Measurements from ENCODE around the gene TERB1. TPM values are rescaled to one million over a fixed set of nuclear protein-coding genes. Genes with fewer than 3 reads are reported as not detected.

TERB1 gene
- total and polyA plus RNA-seq, 11 donors = not detected

GRCh38 chr16:66706506-66706880 is 94.9 kb downstream of the TERB1 start:
- 38 to 57% (median 48%) methylated on average over 8 of the region's 8 CpGs for WGBS, 4 donors
- no peak for TF ChIP-seq CTCF (IDR thresholded peaks at IDR 0.05)
- no peak for TF ChIP-seq POLR2A (IDR thresholded peaks at IDR 0.05)
- Histone ChIP-seq H3K4me3 (peak overlapping the region in 4 of 12 donors; percentile 0 to 26 (median 12)), H3K27ac (peak overlapping the region in 11 of 12 donors; percentile 49 to 87 (median 69)), H3K4me1 (peaks cover 0 to 31% (median 21%) of the 10 kb centered on the region in 12 donors), H3K27me3 (no peaks in the 10 kb centered on the region), H3K9me3 (peaks cover 0 to 1% (median 0%) of the 10 kb centered on the region in 12 donors), H3K36me3 (no peaks in the 10 kb centered on the region)
- intact Hi-C loops (cut with DNase I) = no loop called here
- ATAC-seq = peak in 2 of 4 donors; percentile 9 to 23
- DNase-seq = peak in 1 of 5 donors; percentile 26

GRCh38 chr16:66705790-66706505 is 95.4 kb downstream of the TERB1 start:
- H3K4me1 ChIP-seq = peaks cover 0 to 35% (median 21%) of the 10 kb centered on the region in 12 donors
- WGBS, 4 donors = 50 to 65% (median 57%) methylated on average over 11 of the region's 11 CpGs
- peak; percentile 79 to 93 (median 87) for ATAC-seq
- H3K36me3 ChIP-seq = no peaks in the 10 kb centered on the region
- peak overlapping the region in 11 of 12 donors; percentile 49 to 87 (median 69) for H3K27ac ChIP-seq
- no peak for TF ChIP-seq POLR2A (IDR thresholded peaks at IDR 0.05)
- TF ChIP-seq CTCF (IDR thresholded peaks at IDR 0.05) = no peak
- intact Hi-C loops (cut with DNase I) = no loop called here
- peak overlapping the region in 4 of 12 donors; percentile 0 to 26 (median 12) for H3K4me3 ChIP-seq
- no peaks in the 10 kb centered on the region for H3K9me3 ChIP-seq
- no peaks in the 10 kb centered on the region for H3K27me3 ChIP-seq
- peak; percentile 73 to 81 (median 79) for DNase-seq

Other genes starting within 250 kb of the TERB1 start
- gene CKLF, start 249.0 kb downstream of the TERB1 start, total RNA-seq = 10 to 100 TPM in 2 of 9 donors, 1 to 10 TPM in 7; 4.1 to 28.9 (median 6.4) TPM
- gene CKLF, start 249.0 kb downstream of the TERB1 start, polyA plus RNA-seq = 10 to 100 TPM in 1 of 2 donors, 1 to 10 TPM in 1; 4.9 to 18.8 TPM
- 1 to 10 TPM in 5 of 9 donors, under 1 TPM in 3, not detected in 1; 0.49 to 2.4 (median 1.1) TPM for gene CMTM1, start 235.1 kb downstream of the TERB1 start, total RNA-seq
- under 1 TPM in 1 of 2 donors, not detected in 1; 0.40 TPM for gene CMTM1, start 235.1 kb downstream of the TERB1 start, polyA plus RNA-seq
- under 1 TPM in 1 of 9 donors, not detected in 8; 0.52 TPM for gene CMTM2, start 222.1 kb downstream of the TERB1 start, total RNA-seq
- gene CMTM2, start 222.1 kb downstream of the TERB1 start, polyA plus RNA-seq = not detected
- gene CMTM3, start 196.9 kb downstream of the TERB1 start, total RNA-seq = 10 to 100 TPM in 4 of 9 donors, 1 to 10 TPM in 5; 5.8 to 30.9 (median 9.6) TPM
- gene CMTM3, start 196.9 kb downstream of the TERB1 start, polyA plus RNA-seq = 10 to 100 TPM in 1 of 2 donors, 1 to 10 TPM in 1; 6.5 to 13.5 TPM
- gene CMTM4, start 104.8 kb downstream of the TERB1 start, total RNA-seq = 10 to 100 TPM in 7 of 9 donors, 1 to 10 TPM in 2; 8.1 to 22.5 (median 12.2) TPM
- gene CMTM4, start 104.8 kb downstream of the TERB1 start, polyA plus RNA-seq = 10 to 100 TPM in 1 of 2 donors, 1 to 10 TPM in 1; 4.5 to 13.8 TPM
- 100 to 1,000 TPM in 3 of 9 donors, 10 to 100 TPM in 6; 58.3 to 117 (median 88.6) TPM for gene DYNC1LI2, start 50.0 kb downstream of the TERB1 start, total RNA-seq
- 10 to 100 TPM; 38.3 to 53.2 TPM for gene DYNC1LI2, start 50.0 kb downstream of the TERB1 start, polyA plus RNA-seq
- gene NAE1, start 29.4 kb upstream of the TERB1 start, total RNA-seq = 10 to 100 TPM; 25.6 to 39.3 (median 29.6) TPM
- gene NAE1, start 29.4 kb upstream of the TERB1 start, polyA plus RNA-seq = 10 to 100 TPM; 17.7 to 34.3 TPM
- not detected for gene CA7, start 42.8 kb upstream of the TERB1 start, total RNA-seq
- not detected for gene CA7, start 42.8 kb upstream of the TERB1 start, polyA plus RNA-seq
- 1 to 10 TPM; 2.1 to 7.5 (median 3.9) TPM for gene PDP2, start 78.9 kb upstream of the TERB1 start, total RNA-seq
- 1 to 10 TPM; 1.1 to 3.2 TPM for gene PDP2, start 78.9 kb upstream of the TERB1 start, polyA plus RNA-seq
- gene CDH16, start 117.3 kb upstream of the TERB1 start, total RNA-seq = under 1 TPM in 4 of 9 donors, not detected in 5; 0.13 to 0.44 (median 0.17) TPM
- gene CDH16, start 117.3 kb upstream of the TERB1 start, polyA plus RNA-seq = 1 to 10 TPM in 1 of 2 donors, under 1 TPM in 1; 0.08 to 1.6 TPM
- 100 to 1,000 TPM in 7 of 9 donors, 10 to 100 TPM in 2; 57.5 to 298 (median 143) TPM for gene RRAD, start 124.0 kb upstream of the TERB1 start, total RNA-seq
- 100 to 1,000 TPM; 152 to 277 TPM for gene RRAD, start 124.0 kb upstream of the TERB1 start, polyA plus RNA-seq
- gene CIAO2B, start 132.8 kb upstream of the TERB1 start, total RNA-seq = 100 to 1,000 TPM; 103 to 188 (median 110) TPM
- gene CIAO2B, start 132.8 kb upstream of the TERB1 start, polyA plus RNA-seq = 100 to 1,000 TPM; 265 to 669 TPM
- gene CES2, start 133.9 kb upstream of the TERB1 start, total RNA-seq = 100 to 1,000 TPM in 4 of 9 donors, 10 to 100 TPM in 5; 56.0 to 157 (median 78.8) TPM
- 100 to 1,000 TPM in 1 of 2 donors, 10 to 100 TPM in 1; 40.9 to 125 TPM for gene CES2, start 133.9 kb upstream of the TERB1 start, polyA plus RNA-seq
- 1 to 10 TPM in 3 of 9 donors, under 1 TPM in 6; 0.51 to 1.7 (median 0.88) TPM for gene CES3, start 159.7 kb upstream of the TERB1 start, total RNA-seq
- gene CES3, start 159.7 kb upstream of the TERB1 start, polyA plus RNA-seq = 1 to 10 TPM in 1 of 2 donors, under 1 TPM in 1; 0.08 to 1.1 TPM
- gene CES4A, start 187.0 kb upstream of the TERB1 start, total RNA-seq = 10 to 100 TPM in 2 of 9 donors, 1 to 10 TPM in 7; 3.5 to 26.8 (median 7.1) TPM
- 10 to 100 TPM in 1 of 2 donors, 1 to 10 TPM in 1; 8.1 to 16.6 TPM for gene CES4A, start 187.0 kb upstream of the TERB1 start, polyA plus RNA-seq
- 10 to 100 TPM; 16.4 to 53.6 (median 28.1) TPM for gene CBFB, start 227.6 kb upstream of the TERB1 start, total RNA-seq
- 10 to 100 TPM; 11.3 to 41.0 TPM for gene CBFB, start 227.6 kb upstream of the TERB1 start, polyA plus RNA-seq